Body of pancreas (tissue), 4 donors: ENCODE data around the gene IPO11. TPM values are rescaled to one million over a fixed set of nuclear protein-coding genes. Genes with fewer than 3 reads are reported as not detected.

Source experiments
- ATAC-seq: fragments of 150-250 bp; one replicate; pipeline ENCODE4 v1.9.1; 2016
- DNase-seq, 4 donors: peaks; one replicate each; pipeline ENCODE4 v3.0.0-alpha.2; 2019
- H3K27ac ChIP-seq, 4 donors: fragments of 200-600 bp; sonication (generic); 1 replicate in 3 of 4; 2 replicates in 1 of 4; pipeline versions ENCODE4 v1.5.1 to v1.6.1; 2016 to 2019; ENCODE audit warnings: mild to moderate bottlenecking in 1 of 4, mixed read lengths in 1 of 4, moderate library complexity in 1 of 4
- H3K27me3 ChIP-seq, 2 donors: fragments of 200-600 bp; sonication (generic); one replicate each; pipeline ENCODE4 v1.6.0; 2016; ENCODE audit warnings: mild to moderate bottlenecking in 1 of 2
- H3K36me3 ChIP-seq, 2 donors: fragments of 200-600 bp; sonication (generic); replicated peaks in 1 of 2; 2 replicates each; pipeline ENCODE4 v1.5.1; 2016; ENCODE audit warnings: low read depth in 2 of 2; ENCODE audit not compliant: insufficient read depth in 1 of 2
- H3K4me1 ChIP-seq: fragments of 200-600 bp; sonication (generic); one replicate; pipeline ENCODE4 v1.6.0; 2016
- H3K4me3 ChIP-seq, 2 donors: fragments of 200-600 bp; sonication (generic); 1 replicate in 1 of 2; 2 replicates in 1 of 2; pipeline ENCODE4 v1.5.1; 2016 to 2019
- H3K9me3 ChIP-seq, 3 donors: fragments of 200-600 bp; sonication (generic); 1 replicate in 2 of 3; 2 replicates in 1 of 3; pipeline ENCODE4 v1.5.1; 2016
- CTCF ChIP-seq, 7 experiments: fragments of 450-650 bp in 4 of 7; fragments of 200-600 bp in 3 of 7; sonication (generic) in 3 of 7; IDR thresholded peaks; one replicate each; pipeline ENCODE4 v1.5.1; 2016 to 2019; ENCODE audit warnings: antibody characterized with exemption in 7 of 7
- POLR2A ChIP-seq, 3 donors: fragments of 450-650 bp; IDR thresholded peaks; one replicate each; pipeline ENCODE4 v1.6.1; 2016; ENCODE audit warnings: antibody characterized with exemption in 3 of 3, mild to moderate bottlenecking in 2 of 3
- WGBS, 2 donors: methylation state at CpG; one replicate each; pipeline ENCODE4 v1.1.5; 2017; 5-methylcytosine and 5-hydroxymethylcytosine counted together
- intact Hi-C: fragments of 100-400 bp; cut with DNase I; formaldehyde crosslinking; loops from one replicate; pipeline ENCODE4 v1.15.1; 2023
- total RNA-seq, 2 donors: library from RNA; depleted of rRNA; stranded (reverse); fragments of >200 nt; gene quantifications; one replicate each; pipeline ENCODE4 v1.1.0, GENCODE V29; 2016

The IPO11 gene
- total RNA-seq, 2 donors from 2014 or later = 10.9 to 13.2 TPM

- no peak overlapping the region for H3K4me3 ChIP-seq
- 72 to 88% methylated on average over 5 of the region's 5 CpGs for WGBS, 2 donors
- TF ChIP-seq CTCF (IDR thresholded peaks at IDR 0.05) (no peak), POLR2A (IDR thresholded peaks at IDR 0.05) (no peak)
- no peaks in the 10 kb centered on the region for H3K9me3 ChIP-seq
- H3K27me3 ChIP-seq = no peaks in the 10 kb centered on the region
- H3K36me3 ChIP-seq = no peaks in the 10 kb centered on the region
- no peak for ATAC-seq
- intact Hi-C loops = no loop called here
- DNase-seq = no peak
- no peaks in the 10 kb centered on the region for H3K4me1 ChIP-seq
- no peak overlapping the region for H3K27ac ChIP-seq
Measured at GRCh38 chr5:62579761-62580160, 167.2 kb downstream of the IPO11 start.

- 76 to 90% methylated on average over 8 of the region's 8 CpGs for WGBS, 2 donors
Measured at GRCh38 chr5:62581836-62582597, 169.5 kb downstream of the IPO11 start.

GRCh38 chr5:62584391-62584790 lies 171.8 kb downstream of the IPO11 start:
- no peak for TF ChIP-seq CTCF (IDR thresholded peaks at IDR 0.05)
- no peak for TF ChIP-seq POLR2A (IDR thresholded peaks at IDR 0.05)
- DNase-seq (no peak), ATAC-seq (no peak)
- Histone ChIP-seq H3K4me3 (no peak overlapping the region), H3K4me1 (no peaks in the 10 kb centered on the region), H3K27me3 (no peaks in the 10 kb centered on the region), H3K36me3 (no peaks in the 10 kb centered on the region), H3K9me3 (no peaks in the 10 kb centered on the region), H3K27ac (no peak overlapping the region)
- 94 to 98% methylated on average over 3 of the region's 3 CpGs for WGBS, 2 donors
- intact Hi-C loops = no loop called here

More at GRCh38 chr5:62581836-62582597, 169.5 kb downstream of the IPO11 start:
- H3K36me3 ChIP-seq = no peaks in the 10 kb centered on the region
- no peak overlapping the region for H3K4me3 ChIP-seq
- no peaks in the 10 kb centered on the region for H3K9me3 ChIP-seq
- DNase-seq (no peak), ATAC-seq (no peak)
- intact Hi-C loops = no loop called here
- H3K27ac ChIP-seq = no peak overlapping the region
- TF ChIP-seq CTCF (IDR thresholded peaks at IDR 0.05) (no peak), POLR2A (IDR thresholded peaks at IDR 0.05) (no peak)
- H3K27me3 ChIP-seq = no peaks in the 10 kb centered on the region
- no peaks in the 10 kb centered on the region for H3K4me1 ChIP-seq

GRCh38 chr5:62585306-62585705 lies 172.7 kb downstream of the IPO11 start:
- intact Hi-C loops = no loop called here
- no peak overlapping the region for H3K27ac ChIP-seq
- no peaks in the 10 kb centered on the region for H3K36me3 ChIP-seq
- no peak for TF ChIP-seq CTCF (IDR thresholded peaks at IDR 0.05)
- TF ChIP-seq POLR2A (IDR thresholded peaks at IDR 0.05) = no peak
- 74 to 78% methylated on average over 2 of the region's 2 CpGs for WGBS, 2 donors
- no peak for DNase-seq
- no peak for ATAC-seq
- H3K9me3 ChIP-seq = no peaks in the 10 kb centered on the region
- H3K4me3 ChIP-seq = no peak overlapping the region
- no peaks in the 10 kb centered on the region for H3K27me3 ChIP-seq
- H3K4me1 ChIP-seq = no peaks in the 10 kb centered on the region

GRCh38 chr5:62585751-62586150 lies 173.2 kb downstream of the IPO11 start:
- DNase-seq = no peak
- no peaks in the 10 kb centered on the region for H3K27me3 ChIP-seq
- H3K9me3 ChIP-seq = no peaks in the 10 kb centered on the region
- no peak for ATAC-seq
- no peak overlapping the region for H3K4me3 ChIP-seq
- H3K4me1 ChIP-seq = no peaks in the 10 kb centered on the region
- intact Hi-C loops = no loop called here
- H3K27ac ChIP-seq = no peak overlapping the region
- H3K36me3 ChIP-seq = no peaks in the 10 kb centered on the region
- no peak for TF ChIP-seq CTCF (IDR thresholded peaks at IDR 0.05)
- no peak for TF ChIP-seq POLR2A (IDR thresholded peaks at IDR 0.05)
